ENCODE data around the gene CRY1. TPM values are rescaled to one million over a fixed set of nuclear protein-coding genes. Genes with fewer than 3 reads are reported as not detected.
A peak's percentile ranks its signal among the peaks of the same experiment; 100 is the strongest.

Gene CRY1
- total RNA-seq, 4 donors from 2014 or later = 5.7 to 14.3 (median 10.8) TPM

GRCh38 chr12:107133462-107133861 is 40.1 kb upstream of the CRY1 start:
- Histone ChIP-seq H3K4me1 (peaks cover 0 to 5% (median 0%) of the 10 kb centered on the region in 3 donors), H3K27me3 (no peaks in the 10 kb centered on the region), H3K9me3 (no peaks in the 10 kb centered on the region), H3K4me3 (no peak overlapping the region), H3K36me3 (no peaks in the 10 kb centered on the region), H3K27ac (no peak overlapping the region)
- WGBS, 2 donors = 86 to 92% methylated on average over 4 of the region's 4 CpGs
- intact Hi-C loops (cut with DNase I) = loop anchor here (5.0 to 10.0 kb wide), 3 partner anchors 181 to 474 kb away; a partner anchor contains a TSS
- no peak for DNase-seq
- TF ChIP-seq POLR2A (IDR thresholded peaks at IDR 0.05) (no peak), CTCF (IDR thresholded peaks at IDR 0.05) (no peak)

GRCh38 chr12:107131832-107132616 is 38.7 kb upstream of the CRY1 start:
- Histone ChIP-seq H3K27me3 (no peaks in the 10 kb centered on the region), H3K9me3 (no peaks in the 10 kb centered on the region), H3K36me3 (no peaks in the 10 kb centered on the region), H3K4me3 (no peak overlapping the region), H3K4me1 (peaks cover 0 to 5% (median 0%) of the 10 kb centered on the region in 3 donors), H3K27ac (no peak overlapping the region)
- no peak for DNase-seq
- WGBS, 2 donors = 26 to 37% methylated on average over 8 to 10 of the region's 10 CpGs
- TF ChIP-seq POLR2A (IDR thresholded peaks at IDR 0.05) (no peak), CTCF (IDR thresholded peaks at IDR 0.05) (peak; percentile 57 to 87 (median 73))
- intact Hi-C loops (cut with DNase I) = loop anchor here (5.0 to 10.0 kb wide), 3 partner anchors 183 to 475 kb away; a partner anchor contains a TSS

- no peak for DNase-seq
- peaks cover 0 to 5% (median 0%) of the 10 kb centered on the region in 3 donors for H3K4me1 ChIP-seq
- no peak overlapping the region for H3K4me3 ChIP-seq
- H3K27ac ChIP-seq = no peak overlapping the region
- intact Hi-C loops (cut with DNase I) = loop anchor here (5.0 to 10.0 kb wide), 3 partner anchors 184 to 476 kb away; a partner anchor contains a TSS
- H3K27me3 ChIP-seq = no peaks in the 10 kb centered on the region
- TF ChIP-seq POLR2A (IDR thresholded peaks at IDR 0.05) (no peak), CTCF (IDR thresholded peaks at IDR 0.05) (no peak)
- 73 to 75% methylated on average over 6 of the region's 6 CpGs for WGBS, 2 donors
- H3K9me3 ChIP-seq = no peaks in the 10 kb centered on the region
- no peaks in the 10 kb centered on the region for H3K36me3 ChIP-seq
Measured at GRCh38 chr12:107130830-107131611, 37.7 kb upstream of the CRY1 start.

GRCh38 chr12:107129315-107129930 is 36.1 kb upstream of the CRY1 start:
- Histone ChIP-seq H3K36me3 (no peaks in the 10 kb centered on the region), H3K4me1 (peaks cover 0 to 5% (median 0%) of the 10 kb centered on the region in 3 donors), H3K4me3 (no peak overlapping the region), H3K27me3 (no peaks in the 10 kb centered on the region), H3K9me3 (no peaks in the 10 kb centered on the region), H3K27ac (no peak overlapping the region)
- TF ChIP-seq CTCF (IDR thresholded peaks at IDR 0.05) = no peak
- TF ChIP-seq POLR2A (IDR thresholded peaks at IDR 0.05) = no peak
- intact Hi-C loops (cut with DNase I) = no loop called here
- 67 to 75% methylated on average over 7 of the region's 7 CpGs for WGBS, 2 donors
- no peak for DNase-seq
